HL-60 (cell line): ENCODE results near the gene MRPS18A.

Experiments
- CTCF ChIP-seq: IDR thresholded peaks from one replicate; pipeline ENCODE4 v1.5.1; 2011; ENCODE audit warnings: low read length, control low read depth, inconsistent platforms; ENCODE audit not compliant: insufficient read depth
- SPI1 ChIP-seq: IDR thresholded peaks from 2 replicates; pipeline ENCODE4 v1.6.1; 2012; ENCODE audit warnings: low read depth, mild to moderate bottlenecking, borderline replicate concordance

DNA sequence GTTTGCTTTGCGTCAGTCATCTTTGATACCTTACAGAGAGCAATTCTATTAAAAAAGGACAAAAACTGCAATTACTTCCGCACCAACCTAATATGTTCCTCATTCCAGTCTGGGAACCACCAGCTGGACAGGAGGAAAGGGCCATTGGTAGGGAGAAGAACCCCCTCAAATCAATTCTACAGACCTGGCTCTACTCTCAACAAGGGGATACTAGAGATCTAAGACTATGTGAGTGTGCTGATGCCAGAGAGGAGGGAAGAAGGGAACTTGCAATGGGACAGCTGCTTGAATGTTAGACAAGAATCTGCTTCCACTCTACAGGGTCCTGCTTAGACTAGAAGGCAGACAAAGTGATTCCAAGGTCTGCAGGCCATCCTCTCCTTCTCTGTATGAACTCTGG, 13.3 kb downstream of the MRPS18A start:
- TF ChIP-seq CTCF (no peak), SPI1 (no peak)
